SHP77 (cell line): ENCODE data around the gene EPHA7.

Experiments
- DNase-seq, 2 experiments: peaks; one replicate each; lab custom pipeline; 2025; lab: John Stamatoyannopoulos, UW

EPHA7 gene

DNA sequence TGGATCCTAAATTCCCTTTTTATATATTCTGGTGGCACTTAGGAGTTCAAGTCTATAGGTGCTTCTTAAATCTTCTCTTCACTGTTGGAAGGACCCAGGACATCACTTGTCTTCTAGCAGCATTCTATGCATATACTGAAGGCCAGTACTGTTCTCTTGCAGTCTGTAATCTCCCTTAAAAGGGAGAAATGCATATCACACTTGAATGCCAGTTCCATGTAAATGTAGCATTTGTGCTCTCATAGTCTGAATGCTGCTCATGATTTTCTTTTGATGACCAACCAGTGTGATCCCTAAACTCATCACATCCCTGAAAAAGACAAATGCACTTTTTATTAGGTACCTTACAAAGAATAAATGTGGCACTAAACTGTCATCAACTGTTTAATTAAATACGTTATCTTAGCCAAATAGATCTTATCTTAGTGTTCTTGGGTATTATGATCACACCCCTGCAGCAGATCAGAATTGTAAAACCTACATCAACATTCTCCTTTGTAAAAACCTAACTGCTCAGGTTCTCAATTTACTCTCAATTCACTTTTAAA is 176.1 kb downstream of the EPHA7 start:
- no peak for DNase-seq

DNA sequence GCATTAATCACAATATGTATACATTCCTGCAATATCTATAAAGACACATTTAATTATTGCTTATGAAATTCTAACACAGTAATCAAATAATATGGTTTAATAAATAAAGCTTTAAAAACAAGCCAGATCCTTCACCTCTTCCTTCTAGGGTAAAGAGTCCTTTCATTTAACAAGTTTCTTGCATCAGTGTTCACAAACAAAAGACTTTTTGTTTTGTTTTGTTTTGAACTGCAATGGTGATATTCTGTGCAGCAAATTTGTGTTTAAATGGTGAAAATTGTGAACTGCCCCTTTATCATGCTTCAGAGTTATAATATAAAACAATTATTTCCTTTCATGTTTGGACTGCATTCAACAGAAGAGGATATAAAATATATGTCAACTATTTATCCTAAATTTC is 177.3 kb downstream of the EPHA7 start:
- DNase-seq: no peak

- DNase-seq: no peak
These were observed 180.7 kb downstream of the EPHA7 start for GRCh38 chr6:93238632-93239031.

GRCh38 chr6:93235775-93236174 is 183.6 kb downstream of the EPHA7 start:
- DNase-seq: no peak

GRCh38 chr6:93226822-93227221 is 192.5 kb downstream of the EPHA7 start:
- DNase-seq: no peak

GRCh38 chr6:93222071-93222851 is 197.1 kb downstream of the EPHA7 start:
- no peak for DNase-seq

DNA sequence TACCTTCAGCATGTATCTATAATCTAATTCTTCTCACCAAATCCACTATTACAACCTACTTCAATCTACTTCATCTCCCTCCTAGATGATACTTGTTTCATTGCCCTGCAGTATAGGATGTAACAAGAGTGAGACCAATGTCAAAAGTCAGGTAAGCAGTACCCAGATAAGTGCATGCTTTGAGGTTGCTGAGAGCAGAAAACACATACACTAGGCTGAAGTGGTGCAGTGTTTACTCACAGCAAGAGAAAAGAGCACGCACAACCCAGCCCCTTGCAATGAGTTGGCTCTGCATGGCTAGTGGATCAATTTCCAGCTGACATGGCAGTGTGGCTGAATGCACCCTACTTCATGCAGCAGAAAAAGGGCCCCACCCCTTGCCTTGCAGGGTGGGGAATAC is 199.9 kb downstream of the EPHA7 start:
- no peak for DNase-seq

- DNase-seq: no peak
These were observed 201.3 kb downstream of the EPHA7 start for GRCh38 chr6:93218096-93218495.

DNA sequence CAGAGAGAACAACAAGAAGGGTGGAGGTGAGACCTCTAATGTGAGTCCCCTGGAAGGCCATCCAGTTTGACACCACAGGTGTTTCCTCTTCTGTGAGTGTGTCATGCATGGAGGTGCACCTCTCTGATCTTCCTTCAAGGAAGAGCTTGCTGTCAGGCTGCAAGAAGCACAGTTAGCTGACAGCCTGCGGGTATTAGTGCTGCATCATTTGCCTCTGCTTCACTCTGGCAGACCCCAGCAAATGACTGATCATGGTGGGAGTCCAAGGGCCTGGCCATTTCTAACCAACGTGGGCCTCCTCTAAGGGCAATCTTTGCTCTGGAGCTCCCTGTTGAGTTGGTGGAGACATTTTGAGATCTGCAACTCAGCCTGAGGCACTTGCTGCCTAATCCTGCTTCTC is 206.3 kb downstream of the EPHA7 start:
- DNase-seq: no peak

DNA sequence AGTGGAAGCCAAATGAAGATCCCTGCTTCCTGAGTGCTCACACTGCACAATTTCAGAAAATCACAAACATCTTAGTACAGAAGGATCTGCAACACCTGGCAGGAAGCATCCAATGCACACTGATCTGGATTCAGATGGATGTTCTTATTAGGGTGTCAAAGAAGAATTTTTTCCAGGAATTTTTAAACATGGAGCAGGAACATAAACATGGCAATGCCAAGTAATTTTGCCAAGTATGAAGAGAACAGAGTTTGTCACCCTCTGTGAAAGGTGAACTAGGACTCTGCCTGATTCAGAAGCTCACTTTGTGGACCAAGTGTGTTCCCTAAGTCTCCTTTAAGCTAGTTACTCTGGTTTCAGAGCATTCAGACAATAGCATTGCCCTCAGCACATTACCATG is 208.5 kb downstream of the EPHA7 start:
- no peak for DNase-seq

- no peak for DNase-seq
These were observed 210.0 kb downstream of the EPHA7 start for GRCh38 chr6:93209358-93209757.

DNA sequence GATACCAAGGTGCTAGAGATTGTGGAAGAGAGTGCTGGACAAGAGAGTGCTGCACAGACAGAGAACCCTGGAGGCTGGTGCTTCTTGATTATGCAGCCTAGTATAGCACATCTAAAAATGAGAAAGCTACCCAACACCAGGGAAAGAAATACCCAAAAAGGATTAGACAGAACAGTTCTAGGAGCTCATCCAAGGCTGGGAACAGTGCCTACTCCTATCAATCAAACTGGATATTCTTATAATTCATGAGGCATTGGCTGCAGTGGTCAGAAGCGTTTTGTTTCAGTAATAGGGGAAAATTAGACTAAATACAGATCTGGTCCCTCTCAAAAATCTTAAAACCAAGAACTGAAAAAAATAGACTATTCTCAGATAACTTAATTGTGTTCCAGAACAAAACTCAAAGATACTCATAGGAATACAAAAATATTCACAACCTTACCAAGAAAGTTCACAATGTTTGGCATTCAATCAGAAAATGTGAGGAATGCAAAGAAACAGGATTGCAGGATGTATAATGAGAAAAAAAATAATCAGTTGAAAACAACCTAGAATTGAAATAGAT is 222.9 kb downstream of the EPHA7 start:
- no peak for DNase-seq

- no peak for DNase-seq
These were observed 224.9 kb downstream of the EPHA7 start for GRCh38 chr6:93194480-93194879.

DNA sequence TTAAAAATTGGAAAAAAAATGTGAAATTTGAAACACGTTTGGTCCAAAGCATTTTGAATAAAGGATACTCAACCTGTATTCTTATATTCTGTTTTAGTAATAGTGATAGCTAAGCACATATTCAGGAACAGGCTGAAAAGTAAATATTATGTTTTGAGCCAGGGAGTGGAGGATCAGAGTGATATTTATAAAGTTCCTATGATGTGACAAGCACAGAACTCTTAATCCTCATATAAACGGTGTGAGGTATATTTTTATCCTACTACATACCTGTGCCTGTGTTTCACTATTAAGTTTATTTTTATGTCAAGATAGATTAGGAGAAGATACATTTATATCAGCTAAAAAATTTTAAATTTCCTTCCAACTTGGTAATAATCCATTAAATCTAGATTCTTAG is 225.5 kb downstream of the EPHA7 start:
- DNase-seq: no peak
